Trophoblast cell (in vitro differentiated cells and primary cell): ENCODE data around the gene BRD3OS.

Source experiments
- DNase-seq, 2 donors: peaks; one replicate each; pipeline ENCODE4 v3.0.0-alpha.2; 2016
- H2AFZ ChIP-seq: 2 replicates; pipeline ENCODE4 v1.6.1; 2013; ENCODE audit warnings: low read length, moderate library complexity, mild to moderate bottlenecking; ENCODE audit not compliant: insufficient read depth, poor library complexity
- H2AK5ac ChIP-seq: 2 replicates; pipeline ENCODE4 v1.6.1; 2013; ENCODE audit warnings: mild to moderate bottlenecking, low read length
- H2BK120ac ChIP-seq: 2 replicates; pipeline ENCODE4 v1.6.1; 2013; ENCODE audit warnings: low read length, mild to moderate bottlenecking, moderate library complexity; ENCODE audit not compliant: insufficient read depth, poor library complexity
- H2BK12ac ChIP-seq: 2 replicates; pipeline ENCODE4 v1.6.1; 2013; ENCODE audit warnings: mild to moderate bottlenecking, low read length, moderate library complexity
- H2BK5ac ChIP-seq: 2 replicates; pipeline ENCODE4 v1.6.1; 2013; ENCODE audit warnings: low read length, low read depth, moderate library complexity, mild to moderate bottlenecking; ENCODE audit not compliant: poor library complexity
- H3K14ac ChIP-seq: 2 replicates; pipeline ENCODE4 v1.6.1; 2013; ENCODE audit warnings: mild to moderate bottlenecking, low read length
- H3K18ac ChIP-seq: 2 replicates; pipeline ENCODE4 v1.6.1; 2013; ENCODE audit warnings: mild to moderate bottlenecking, low read length
- H3K23ac ChIP-seq: 2 replicates; pipeline ENCODE4 v1.6.1; 2013; ENCODE audit warnings: low read length
- H3K27ac ChIP-seq: 2 replicates; pipeline ENCODE4 v1.5.1; 2013; ENCODE audit warnings: low read depth, mild to moderate bottlenecking, inconsistent platforms, low read length, moderate library complexity
- H3K27me3 ChIP-seq: 2 replicates; pipeline ENCODE4 v1.6.1; 2013; ENCODE audit warnings: inconsistent platforms, mild to moderate bottlenecking, low read length, moderate library complexity; ENCODE audit not compliant: insufficient read depth
- H3K36me3 ChIP-seq, 2 experiments: 1 replicate in 1 of 2; 2 replicates in 1 of 2; pipeline ENCODE4 v1.6.1; 2013; ENCODE audit warnings: low read length in 2 of 2, mild to moderate bottlenecking in 2 of 2, moderate library complexity in 1 of 2; ENCODE audit not compliant: insufficient read depth in 2 of 2, control insufficient read depth in 1 of 2
- H3K4ac ChIP-seq: 2 replicates; pipeline ENCODE4 v1.6.1; 2013; ENCODE audit warnings: low read depth, mild to moderate bottlenecking, low read length, moderate library complexity
- H3K4me1 ChIP-seq, 2 experiments: 1 replicate in 1 of 2; 2 replicates in 1 of 2; pipeline ENCODE4 v1.6.1; 2013; ENCODE audit warnings: low read length in 2 of 2, mild to moderate bottlenecking in 2 of 2, moderate library complexity in 1 of 2; ENCODE audit not compliant: insufficient read depth in 2 of 2, control insufficient read depth in 1 of 2
- H3K4me2 ChIP-seq: 2 replicates; pipeline ENCODE4 v1.6.1; 2013; ENCODE audit warnings: inconsistent platforms, mild to moderate bottlenecking, low read length, moderate library complexity
- H3K4me3 ChIP-seq: 2 replicates; pipeline ENCODE4 v1.5.1; 2013; ENCODE audit warnings: mild to moderate bottlenecking, low read depth, low read length, inconsistent platforms
- H3K79me1 ChIP-seq: one replicate; pipeline ENCODE4 v1.6.1; 2013; ENCODE audit warnings: low read length
- H3K79me2 ChIP-seq: 2 replicates; pipeline ENCODE4 v1.6.1; 2013; ENCODE audit warnings: low read length, mild to moderate bottlenecking; ENCODE audit not compliant: control insufficient read depth, insufficient read depth, poor library complexity
- H3K9ac ChIP-seq: 2 replicates; pipeline ENCODE4 v1.6.1; 2013; ENCODE audit warnings: mild to moderate bottlenecking, low read length
- H3K9me3 ChIP-seq: 2 replicates; pipeline ENCODE4 v1.6.1; 2013; ENCODE audit warnings: low read depth, mild to moderate bottlenecking, control low read depth, inconsistent platforms, low read length; ENCODE audit not compliant: insufficient read depth
- H4K12ac ChIP-seq: 2 replicates; pipeline ENCODE4 v1.6.1; 2013; ENCODE audit warnings: low read depth, mild to moderate bottlenecking, low read length, moderate library complexity
- H4K8ac ChIP-seq: 2 replicates; pipeline ENCODE4 v1.6.1; 2013; ENCODE audit warnings: low read depth, mild to moderate bottlenecking, low read length, moderate library complexity
- H4K91ac ChIP-seq: one replicate; pipeline ENCODE4 v1.6.1; 2013; ENCODE audit warnings: low read depth, mild to moderate bottlenecking, low read length, moderate library complexity
- WGBS: extraction: QIAGEN DNeasy Blood & Tissue Kit; methylation state at CpG from one replicate; pipeline ENCODE4 v1.1.7; 2013; ENCODE audit warnings: missing lambda C conversion rate; ENCODE audit not compliant: insufficient read length, insufficient coverage; ENCODE audit errors: extremely low coverage; 5-methylcytosine and 5-hydroxymethylcytosine counted together

BRD3OS gene

GRCh38 chr9:134048582-134048968, 23.3 kb downstream of the BRD3OS start:
- Histone ChIP-seq H2BK12ac (no peak overlapping the region), H3K18ac (no peak overlapping the region), H2AFZ (no peak overlapping the region), H4K8ac (no peak overlapping the region), H3K36me3 (peaks cover 88 to 89% of the 10 kb centered on the region in 2 experiments), H3K14ac (no peak overlapping the region), H2BK120ac (no peak overlapping the region), H3K23ac (no peak overlapping the region), H4K12ac (no peak overlapping the region), H3K4me2 (no peak overlapping the region), H2BK5ac (no peak overlapping the region), H3K4me1 (no peaks in the 10 kb centered on the region), H3K27ac (no peak overlapping the region), H4K91ac (no peak overlapping the region), H3K79me1 (no peaks in the 10 kb centered on the region), H3K27me3 (no peaks in the 10 kb centered on the region), H3K4ac (no peak overlapping the region), H3K79me2 (no peaks in the 10 kb centered on the region), H3K9me3 (peaks cover 5% of the 10 kb centered on the region), H3K4me3 (no peak overlapping the region), H3K9ac (no peak overlapping the region), H2AK5ac (no peak overlapping the region)
- DNase-seq, result no peak
- no CpG with 5 or more reads among the region's 12 CpGs for WGBS

- Histone ChIP-seq H3K14ac (no peak overlapping the region), H3K4me3 (no peak overlapping the region), H2BK5ac (no peak overlapping the region), H3K18ac (no peak overlapping the region), H3K79me1 (no peaks in the 10 kb centered on the region), H3K4me1 (no peaks in the 10 kb centered on the region), H4K8ac (no peak overlapping the region), H2BK12ac (no peak overlapping the region), H4K91ac (no peak overlapping the region), H2AFZ (no peak overlapping the region), H3K4ac (no peak overlapping the region), H3K23ac (no peak overlapping the region), H3K4me2 (no peak overlapping the region), H3K79me2 (no peaks in the 10 kb centered on the region), H2AK5ac (no peak overlapping the region), H4K12ac (no peak overlapping the region), H3K9me3 (peaks cover 5% of the 10 kb centered on the region), H3K9ac (no peak overlapping the region), H2BK120ac (no peak overlapping the region), H3K27ac (no peak overlapping the region), H3K36me3 (peaks cover 84 to 88% of the 10 kb centered on the region in 2 experiments), H3K27me3 (no peaks in the 10 kb centered on the region)
- WGBS, result no CpG with 5 or more reads among the region's 20 CpGs
- DNase-seq, result no peak
Measured at GRCh38 chr9:134049236-134049635, 24.0 kb downstream of the BRD3OS start.

GRCh38 chr9:134049772-134050588, 24.7 kb downstream of the BRD3OS start:
- Histone ChIP-seq H3K4me1 (peaks cover 0 to 2% of the 10 kb centered on the region in 2 experiments), H2BK12ac (no peak overlapping the region), H3K14ac (no peak overlapping the region), H4K91ac (no peak overlapping the region), H3K18ac (no peak overlapping the region), H3K4me3 (no peak overlapping the region), H4K12ac (no peak overlapping the region), H3K27me3 (no peaks in the 10 kb centered on the region), H3K9me3 (peaks cover 5% of the 10 kb centered on the region), H2BK5ac (no peak overlapping the region), H3K9ac (no peak overlapping the region), H3K79me1 (no peaks in the 10 kb centered on the region), H2AK5ac (no peak overlapping the region), H3K23ac (no peak overlapping the region), H3K36me3 (peaks cover 78 to 84% of the 10 kb centered on the region in 2 experiments), H2AFZ (no peak overlapping the region), H3K27ac (no peak overlapping the region), H4K8ac (no peak overlapping the region), H2BK120ac (no peak overlapping the region), H3K79me2 (peaks cover 3% of the 10 kb centered on the region), H3K4ac (no peak overlapping the region), H3K4me2 (no peak overlapping the region)
- WGBS, result no CpG with 5 or more reads among the region's 28 CpGs
- no peak for DNase-seq

- no peak overlapping the region for H2AFZ ChIP-seq
- no peak overlapping the region for H3K14ac ChIP-seq
- no peak overlapping the region for H3K18ac ChIP-seq
- H3K9ac ChIP-seq, result no peak overlapping the region
- H2BK120ac ChIP-seq, result no peak overlapping the region
- no peak overlapping the region for H3K27ac ChIP-seq
- peaks cover 6% of the 10 kb centered on the region for H3K79me2 ChIP-seq
- no peak overlapping the region for H4K12ac ChIP-seq
- no peak overlapping the region for H2BK5ac ChIP-seq
- no CpG with 5 or more reads among the region's 14 CpGs for WGBS
- H2BK12ac ChIP-seq, result no peak overlapping the region
- H3K4me2 ChIP-seq, result no peak overlapping the region
- no peaks in the 10 kb centered on the region for H3K27me3 ChIP-seq
- no peak overlapping the region for H3K4me3 ChIP-seq
- no peak overlapping the region for H4K91ac ChIP-seq
- no peaks in the 10 kb centered on the region for H3K79me1 ChIP-seq
- no peak overlapping the region for H3K4ac ChIP-seq
- H3K4me1 ChIP-seq, result peaks cover 6 to 10% of the 10 kb centered on the region in 2 experiments
- peaks cover 5% of the 10 kb centered on the region for H3K9me3 ChIP-seq
- no peak overlapping the region for H3K23ac ChIP-seq
- no peak overlapping the region for H2AK5ac ChIP-seq
- no peak overlapping the region for H4K8ac ChIP-seq
- DNase-seq, result no peak
- H3K36me3 ChIP-seq, result peaks cover 71 to 77% of the 10 kb centered on the region in 2 experiments
Measured at GRCh38 chr9:134050726-134051125, 25.4 kb downstream of the BRD3OS start.
